ENCODE data around the gene MAB21L2.

DNA sequence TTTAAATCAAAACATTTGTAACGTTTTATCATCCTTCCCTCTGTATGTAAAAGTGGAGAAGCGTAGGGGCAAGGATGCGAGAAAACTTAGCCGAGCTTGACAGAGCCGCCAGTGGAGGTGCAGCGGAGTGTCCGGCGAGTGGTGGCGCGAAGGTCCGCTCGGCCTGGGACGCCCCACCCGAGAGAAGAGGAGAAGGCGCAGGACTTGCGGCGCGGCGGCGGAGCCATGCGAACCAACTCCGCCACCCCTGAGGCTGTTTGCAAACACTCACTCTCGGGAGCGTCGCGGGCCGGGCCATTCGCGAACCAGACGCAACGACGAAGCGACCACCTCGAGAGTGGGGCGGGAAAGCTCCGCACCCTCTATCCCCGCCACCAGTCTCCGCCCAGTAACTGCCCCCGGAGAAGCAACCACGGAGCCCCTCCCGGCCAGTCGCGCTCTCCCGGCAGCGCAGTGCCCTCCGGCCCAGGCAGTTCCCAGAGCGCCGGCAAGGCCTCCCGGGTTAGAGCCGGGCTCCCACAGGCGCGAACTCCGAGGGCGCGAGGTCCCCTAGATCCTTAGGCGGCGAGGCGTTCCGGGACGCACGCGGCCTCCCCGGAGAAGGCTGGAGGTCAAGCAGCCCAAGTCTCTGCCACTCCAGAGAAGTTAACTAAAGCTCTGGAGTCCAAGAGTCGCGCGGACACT, 2.3 kb upstream of the MAB21L2 start:
- TF ChIP-seq, protein P1, sequence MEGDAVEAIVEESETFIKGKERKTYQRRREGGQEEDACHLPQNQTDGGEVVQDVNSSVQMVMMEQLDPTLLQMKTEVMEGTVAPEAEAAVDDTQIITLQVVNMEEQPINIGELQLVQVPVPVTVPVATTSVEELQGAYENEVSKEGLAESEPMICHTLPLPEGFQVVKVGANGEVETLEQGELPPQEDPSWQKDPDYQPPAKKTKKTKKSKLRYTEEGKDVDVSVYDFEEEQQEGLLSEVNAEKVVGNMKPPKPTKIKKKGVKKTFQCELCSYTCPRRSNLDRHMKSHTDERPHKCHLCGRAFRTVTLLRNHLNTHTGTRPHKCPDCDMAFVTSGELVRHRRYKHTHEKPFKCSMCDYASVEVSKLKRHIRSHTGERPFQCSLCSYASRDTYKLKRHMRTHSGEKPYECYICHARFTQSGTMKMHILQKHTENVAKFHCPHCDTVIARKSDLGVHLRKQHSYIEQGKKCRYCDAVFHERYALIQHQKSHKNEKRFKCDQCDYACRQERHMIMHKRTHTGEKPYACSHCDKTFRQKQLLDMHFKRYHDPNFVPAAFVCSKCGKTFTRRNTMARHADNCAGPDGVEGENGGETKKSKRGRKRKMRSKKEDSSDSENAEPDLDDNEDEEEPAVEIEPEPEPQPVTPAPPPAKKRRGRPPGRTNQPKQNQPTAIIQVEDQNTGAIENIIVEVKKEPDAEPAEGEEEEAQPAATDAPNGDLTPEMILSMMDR (IDR thresholded peaks at IDR 0.05; ENCODE audit: low read length) = no peak
- no peak for TF ChIP-seq EZH2 (optimal IDR thresholded peaks at IDR 0.05; ENCODE audit: low read depth, low read length)

Data from MM.1S (cell line).